ENCODE results near the gene UQCC2. TPM values are rescaled to one million over a fixed set of nuclear protein-coding genes. Genes with fewer than 3 reads are reported as not detected.
A peak's percentile ranks its signal among the peaks of the same experiment; 100 is the strongest.

The UQCC2 gene
- polyA plus RNA-seq (2012; ENCODE audit: insufficient read length, low read depth) = 291 TPM

DNA sequence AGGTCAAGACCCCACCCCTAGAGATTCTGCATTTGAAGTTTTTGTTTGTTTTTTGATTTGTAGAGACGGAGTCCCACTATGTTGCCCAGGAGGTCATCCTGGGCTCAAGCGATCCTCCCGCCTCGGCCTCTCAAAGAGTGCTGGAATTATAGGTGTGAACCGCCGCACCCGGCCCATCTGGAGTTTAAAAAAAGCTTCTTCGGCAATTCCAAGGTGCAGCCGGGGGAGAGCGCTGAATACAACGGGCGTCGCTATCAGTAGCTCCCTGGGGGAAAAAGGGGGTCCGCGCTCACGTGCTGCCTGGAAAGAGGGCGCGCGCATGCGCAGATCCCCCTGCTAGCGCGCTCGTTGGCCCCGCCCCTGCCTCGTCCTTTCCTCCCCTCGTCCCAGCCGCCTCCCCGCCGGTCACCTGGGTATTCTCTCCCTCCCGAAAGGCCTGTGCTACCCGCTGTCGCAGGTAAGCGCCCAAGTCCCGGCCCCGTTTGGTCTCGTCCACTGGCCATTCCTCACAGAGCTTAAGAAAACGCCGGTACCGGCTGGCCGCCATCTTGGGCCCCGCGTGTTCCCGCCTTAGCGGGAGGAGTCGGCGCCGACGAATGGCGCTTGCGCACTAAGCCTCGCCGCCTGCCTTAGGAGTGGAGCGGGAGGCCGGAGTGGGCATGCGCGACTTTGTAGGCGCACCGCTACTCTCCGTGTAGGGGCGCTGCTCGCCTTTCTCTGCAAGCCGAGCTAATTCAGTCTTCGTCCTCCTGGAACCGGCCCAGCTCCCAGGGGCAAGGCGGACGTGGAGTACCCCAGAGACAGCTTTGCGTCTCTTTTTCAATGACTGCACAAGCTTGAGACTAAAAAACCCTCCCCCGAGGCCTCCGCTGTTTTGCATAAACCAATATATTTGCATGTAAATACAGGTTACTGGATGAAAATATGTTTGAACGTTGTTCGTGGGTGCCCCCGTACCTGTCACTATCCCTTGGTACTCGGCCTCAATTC lies at the start of gene UQCC2:
Gene UQCC2 (minus strand): TSS at position 561 of the 990 bp plus-strand sequence. CDS start 14 bp downstream, at position 547.
- TF ChIP-seq SIN3A (IDR thresholded peaks at IDR 0.05; ENCODE audit: borderline replicate concordance, insufficient read depth, low read length) = peak; percentile 57; the same call in 1 of the 2 replicates
- TF ChIP-seq FOXP2 (optimal IDR thresholded peaks at IDR 0.05; ENCODE audit: borderline replicate concordance, extremely low read depth, extremely low read length, insufficient read depth) = peak; percentile 12
- peak; percentile 99 for TF ChIP-seq POLR2AphosphoS5 (IDR thresholded peaks at IDR 0.05; ENCODE audit: low read depth, low read length)
- peak; percentile 98 for TF ChIP-seq TAF1 (IDR thresholded peaks at IDR 0.05; ENCODE audit: borderline replicate concordance, insufficient read depth, low read length)
- TF ChIP-seq, protein P1, sequence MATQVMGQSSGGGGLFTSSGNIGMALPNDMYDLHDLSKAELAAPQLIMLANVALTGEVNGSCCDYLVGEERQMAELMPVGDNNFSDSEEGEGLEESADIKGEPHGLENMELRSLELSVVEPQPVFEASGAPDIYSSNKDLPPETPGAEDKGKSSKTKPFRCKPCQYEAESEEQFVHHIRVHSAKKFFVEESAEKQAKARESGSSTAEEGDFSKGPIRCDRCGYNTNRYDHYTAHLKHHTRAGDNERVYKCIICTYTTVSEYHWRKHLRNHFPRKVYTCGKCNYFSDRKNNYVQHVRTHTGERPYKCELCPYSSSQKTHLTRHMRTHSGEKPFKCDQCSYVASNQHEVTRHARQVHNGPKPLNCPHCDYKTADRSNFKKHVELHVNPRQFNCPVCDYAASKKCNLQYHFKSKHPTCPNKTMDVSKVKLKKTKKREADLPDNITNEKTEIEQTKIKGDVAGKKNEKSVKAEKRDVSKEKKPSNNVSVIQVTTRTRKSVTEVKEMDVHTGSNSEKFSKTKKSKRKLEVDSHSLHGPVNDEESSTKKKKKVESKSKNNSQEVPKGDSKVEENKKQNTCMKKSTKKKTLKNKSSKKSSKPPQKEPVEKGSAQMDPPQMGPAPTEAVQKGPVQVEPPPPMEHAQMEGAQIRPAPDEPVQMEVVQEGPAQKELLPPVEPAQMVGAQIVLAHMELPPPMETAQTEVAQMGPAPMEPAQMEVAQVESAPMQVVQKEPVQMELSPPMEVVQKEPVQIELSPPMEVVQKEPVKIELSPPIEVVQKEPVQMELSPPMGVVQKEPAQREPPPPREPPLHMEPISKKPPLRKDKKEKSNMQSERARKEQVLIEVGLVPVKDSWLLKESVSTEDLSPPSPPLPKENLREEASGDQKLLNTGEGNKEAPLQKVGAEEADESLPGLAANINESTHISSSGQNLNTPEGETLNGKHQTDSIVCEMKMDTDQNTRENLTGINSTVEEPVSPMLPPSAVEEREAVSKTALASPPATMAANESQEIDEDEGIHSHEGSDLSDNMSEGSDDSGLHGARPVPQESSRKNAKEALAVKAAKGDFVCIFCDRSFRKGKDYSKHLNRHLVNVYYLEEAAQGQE (IDR thresholded peaks at IDR 0.05; ENCODE audit: insufficient read depth in 1 of 2, low read depth in 2 of 2, low read length in 2 of 2) = peak in 1 of 2 experiments; percentile 45; a peak in 1 of 4 replicates

DNA sequence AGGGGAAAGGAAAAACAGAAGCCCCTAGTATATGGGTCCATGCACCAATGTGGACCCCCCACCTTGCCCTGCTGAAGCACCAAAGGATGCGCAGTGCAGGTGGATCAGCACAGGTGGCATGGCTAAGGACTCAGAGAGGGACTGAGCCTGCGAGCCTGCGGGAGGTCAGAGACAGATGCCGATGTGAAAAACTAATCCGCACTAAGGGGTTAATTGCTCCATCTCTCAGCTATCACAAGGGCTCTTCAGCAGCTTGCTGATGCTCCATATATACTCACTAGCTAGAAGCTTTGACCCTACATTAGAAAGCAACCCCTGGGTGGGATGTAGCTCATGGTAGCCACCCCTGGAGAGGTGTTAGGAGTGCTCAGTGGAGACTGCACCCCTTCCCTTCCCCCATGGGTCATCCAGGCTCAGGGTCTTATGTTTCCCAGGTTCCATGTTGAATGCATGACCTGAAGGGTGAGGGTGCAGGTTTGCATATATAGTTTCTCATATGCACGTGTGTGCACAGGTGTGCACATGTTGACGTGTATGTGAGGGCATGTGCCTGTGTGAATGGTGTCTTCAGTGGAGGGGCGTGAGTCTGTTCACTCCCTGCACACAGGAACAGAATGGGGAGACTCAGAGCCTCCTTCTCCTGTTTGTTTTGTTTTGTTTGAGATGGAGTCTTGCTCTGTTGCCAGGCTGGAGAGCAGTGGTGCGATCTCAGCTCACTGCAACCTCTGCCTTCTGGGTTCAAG lies 48.6 kb upstream of the UQCC2 start:
- TF ChIP-seq FOXP2 (optimal IDR thresholded peaks at IDR 0.05; ENCODE audit: borderline replicate concordance, extremely low read depth, extremely low read length, insufficient read depth) (no peak), POLR2AphosphoS5 (IDR thresholded peaks at IDR 0.05; ENCODE audit: low read depth, low read length) (no peak), SIN3A (IDR thresholded peaks at IDR 0.05; ENCODE audit: borderline replicate concordance, insufficient read depth, low read length) (no peak), TAF1 (IDR thresholded peaks at IDR 0.05; ENCODE audit: borderline replicate concordance, insufficient read depth, low read length) (no peak)
- TF ChIP-seq, protein P1 (IDR thresholded peaks at IDR 0.05; ENCODE audit: insufficient read depth in 1 of 2, low read depth in 2 of 2, low read length in 2 of 2) = no peak

DNA sequence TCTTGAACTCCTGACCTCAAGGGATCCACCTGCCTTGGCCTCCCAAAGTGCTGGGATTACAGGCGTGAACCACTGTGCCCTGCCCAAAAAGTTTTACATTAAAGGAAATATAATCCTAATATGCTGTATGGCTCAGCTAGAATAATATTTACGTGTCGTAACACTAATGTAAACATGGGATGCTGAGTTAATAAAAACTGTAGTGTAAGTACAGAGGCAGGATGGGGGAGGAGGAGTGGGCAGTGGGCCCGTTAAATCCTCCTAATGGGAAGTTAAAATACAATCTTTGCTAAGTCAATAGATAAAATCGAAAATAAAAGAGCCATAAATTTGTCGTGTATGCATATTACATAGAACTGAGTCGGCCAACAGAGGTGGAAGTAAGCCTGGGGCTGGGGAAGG lies 47.3 kb upstream of the UQCC2 start:
- TF ChIP-seq SIN3A (IDR thresholded peaks at IDR 0.05; ENCODE audit: borderline replicate concordance, insufficient read depth, low read length) (no peak), TAF1 (IDR thresholded peaks at IDR 0.05; ENCODE audit: borderline replicate concordance, insufficient read depth, low read length) (no peak), POLR2AphosphoS5 (IDR thresholded peaks at IDR 0.05; ENCODE audit: low read depth, low read length) (no peak), FOXP2 (optimal IDR thresholded peaks at IDR 0.05; ENCODE audit: borderline replicate concordance, extremely low read depth, extremely low read length, insufficient read depth) (no peak)
- TF ChIP-seq, protein P1 (IDR thresholded peaks at IDR 0.05; ENCODE audit: insufficient read depth in 1 of 2, low read depth in 2 of 2, low read length in 2 of 2) = no peak

DNA sequence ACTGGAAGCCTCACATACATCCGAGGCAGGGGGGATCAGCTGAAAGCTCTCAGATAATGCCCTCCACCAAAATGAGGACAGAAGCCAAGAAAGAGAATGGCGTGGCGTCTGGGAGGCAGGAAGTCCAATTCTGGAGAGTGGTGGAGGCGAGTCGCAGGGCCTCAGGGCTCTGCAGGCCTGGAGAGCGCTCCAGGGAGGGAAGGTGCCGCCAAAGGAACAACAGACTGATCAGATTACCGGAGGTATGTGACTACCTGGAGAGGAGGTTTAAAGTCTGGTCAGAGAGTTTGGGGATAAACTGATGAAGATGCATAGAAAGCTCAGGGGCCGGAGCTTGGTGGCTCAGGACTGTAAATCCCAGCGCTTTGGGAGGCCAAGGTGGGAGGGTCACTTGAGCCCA lies 46.4 kb upstream of the UQCC2 start:
- TF ChIP-seq TAF1 (IDR thresholded peaks at IDR 0.05; ENCODE audit: borderline replicate concordance, insufficient read depth, low read length) = no peak
- TF ChIP-seq SIN3A (IDR thresholded peaks at IDR 0.05; ENCODE audit: borderline replicate concordance, insufficient read depth, low read length) = no peak
- no peak for TF ChIP-seq FOXP2 (optimal IDR thresholded peaks at IDR 0.05; ENCODE audit: borderline replicate concordance, extremely low read depth, extremely low read length, insufficient read depth)
- TF ChIP-seq POLR2AphosphoS5 (IDR thresholded peaks at IDR 0.05; ENCODE audit: low read depth, low read length) = no peak
- TF ChIP-seq, protein P1 (IDR thresholded peaks at IDR 0.05; ENCODE audit: insufficient read depth in 1 of 2, low read depth in 2 of 2, low read length in 2 of 2) = no peak
